Activated CD4-positive, alpha-beta T cell treated with anti-CD3 and anti-CD28 coated beads, Interleukin-2, Interleukin-4, amounts not matched to agents 100 ng/mL and 50 ng/mL, durations not matched to agents 16 hours and 8 hours (primary cell): ENCODE data around the gene SCML1.

ENCODE experiments used
- DNase-seq: peaks from one replicate; pipeline ENCODE4 v3.0.0-alpha.2; 2020; ENCODE audit warnings: low spot score

SCML1 gene

GRCh38 chrX:17736856-17737709 lies at the start of gene SCML1:
Gene SCML1, plus strand, starts transcription at chrX:17737493. Its CDS starts 6,694 bp downstream, at chrX:17744187.
- peak; percentile 66 for DNase-seq

- no peak for DNase-seq
These were observed 49.6 kb upstream of the SCML1 start for GRCh38 chrX:17687648-17688047.

GRCh38 chrX:17689971-17690409 lies 47.3 kb upstream of the SCML1 start:
- peak; percentile 42 for DNase-seq

- DNase-seq = peak; percentile 24
These were observed 44.5 kb upstream of the SCML1 start for GRCh38 chrX:17692709-17693346.

GRCh38 chrX:17697191-17697590 lies 40.1 kb upstream of the SCML1 start:
- no peak for DNase-seq

GRCh38 chrX:17700976-17701375 lies 36.3 kb upstream of the SCML1 start:
- DNase-seq = no peak

GRCh38 chrX:17703201-17703600 lies 34.1 kb upstream of the SCML1 start:
- DNase-seq = no peak

- DNase-seq = no peak
These were observed 32.1 kb upstream of the SCML1 start for GRCh38 chrX:17705211-17705610.

- no peak for DNase-seq
These were observed 30.6 kb upstream of the SCML1 start for GRCh38 chrX:17706676-17707075.

- DNase-seq = no peak
These were observed 29.6 kb upstream of the SCML1 start for GRCh38 chrX:17707731-17708130.

- no peak for DNase-seq
These were observed 26.4 kb upstream of the SCML1 start for GRCh38 chrX:17710871-17711301.

GRCh38 chrX:17713288-17713687 lies 24.0 kb upstream of the SCML1 start:
- no peak for DNase-seq

- no peak for DNase-seq
These were observed 18.6 kb upstream of the SCML1 start for GRCh38 chrX:17718649-17719165.

GRCh38 chrX:17719711-17720110 lies 17.6 kb upstream of the SCML1 start:
- DNase-seq = no peak

- DNase-seq = no peak
These were observed 15.6 kb upstream of the SCML1 start for GRCh38 chrX:17721715-17722114.

GRCh38 chrX:17725181-17725580 lies 12.1 kb upstream of the SCML1 start:
- DNase-seq = no peak

GRCh38 chrX:17732138-17732783 lies 5.0 kb upstream of the SCML1 start:
- no peak for DNase-seq

GRCh38 chrX:17735406-17735805 lies 1.9 kb upstream of the SCML1 start:
- DNase-seq = no peak

- no peak for DNase-seq
These were observed 826 bp upstream of the SCML1 start for GRCh38 chrX:17736478-17736855.

- DNase-seq = no peak
These were observed 355 bp downstream of the SCML1 start for GRCh38 chrX:17737710-17737985.

- no peak for DNase-seq
These were observed 857 bp downstream of the SCML1 start for GRCh38 chrX:17737986-17738713.
